PC-3 (cell line): ENCODE data around the gene PCDHGB3.
"Not testable (repeated sequence)": the region's sequence is repeated elsewhere in the genome, so short reads cannot be mapped to it uniquely, and the experiment has no call there.

Experiments used
- EZH2phosphoT487 ChIP-seq: fragments of 300-600 bp; sonication (generic); IDR thresholded peaks from 2 replicates; pipeline ENCODE4 v1.6.1; 2018; ENCODE audit warnings: mild to moderate bottlenecking, antibody characterized with exemption, low read length, borderline replicate concordance
- TF ChIP-seq, protein P1 (sequence below): fragments of 300-600 bp; sonication (generic); conservative IDR thresholded peaks from 2 replicates; pipeline ENCODE4 v1.5.1; 2017; ENCODE audit warnings: antibody characterized with exemption, low read depth, mild to moderate bottlenecking, low read length

DNA sequence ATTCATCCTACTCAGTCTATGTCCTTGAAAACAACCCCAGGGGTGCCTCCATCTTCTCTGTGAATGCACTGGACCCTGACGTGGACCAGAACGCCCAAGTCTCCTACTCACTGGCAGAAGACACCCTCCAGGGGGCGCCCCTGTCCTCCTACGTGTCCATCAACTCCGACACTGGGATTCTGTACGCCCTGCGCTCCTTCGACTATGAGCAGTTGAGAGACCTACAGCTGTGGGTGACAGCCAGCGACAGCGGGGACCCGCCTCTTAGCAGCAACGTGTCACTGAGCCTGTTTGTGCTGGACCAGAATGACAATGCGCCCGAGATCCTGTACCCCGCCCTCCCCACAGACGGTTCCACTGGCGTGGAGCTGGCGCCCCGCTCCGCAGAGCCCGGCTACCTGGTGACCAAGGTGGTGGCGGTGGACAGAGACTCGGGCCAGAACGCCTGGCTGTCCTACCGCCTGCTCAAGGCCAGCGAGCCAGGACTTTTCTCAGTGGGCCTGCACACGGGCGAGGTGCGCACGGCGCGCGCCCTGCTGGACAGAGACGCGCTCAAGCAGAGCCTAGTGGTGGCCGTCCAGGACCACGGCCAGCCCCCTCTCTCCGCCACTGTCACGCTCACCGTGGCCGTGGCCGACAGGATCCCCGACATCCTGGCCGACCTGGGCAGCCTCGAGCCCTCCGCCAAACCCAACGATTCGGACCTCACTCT is 5.6 kb downstream of the PCDHGB3 start:
- TF ChIP-seq, protein P1, sequence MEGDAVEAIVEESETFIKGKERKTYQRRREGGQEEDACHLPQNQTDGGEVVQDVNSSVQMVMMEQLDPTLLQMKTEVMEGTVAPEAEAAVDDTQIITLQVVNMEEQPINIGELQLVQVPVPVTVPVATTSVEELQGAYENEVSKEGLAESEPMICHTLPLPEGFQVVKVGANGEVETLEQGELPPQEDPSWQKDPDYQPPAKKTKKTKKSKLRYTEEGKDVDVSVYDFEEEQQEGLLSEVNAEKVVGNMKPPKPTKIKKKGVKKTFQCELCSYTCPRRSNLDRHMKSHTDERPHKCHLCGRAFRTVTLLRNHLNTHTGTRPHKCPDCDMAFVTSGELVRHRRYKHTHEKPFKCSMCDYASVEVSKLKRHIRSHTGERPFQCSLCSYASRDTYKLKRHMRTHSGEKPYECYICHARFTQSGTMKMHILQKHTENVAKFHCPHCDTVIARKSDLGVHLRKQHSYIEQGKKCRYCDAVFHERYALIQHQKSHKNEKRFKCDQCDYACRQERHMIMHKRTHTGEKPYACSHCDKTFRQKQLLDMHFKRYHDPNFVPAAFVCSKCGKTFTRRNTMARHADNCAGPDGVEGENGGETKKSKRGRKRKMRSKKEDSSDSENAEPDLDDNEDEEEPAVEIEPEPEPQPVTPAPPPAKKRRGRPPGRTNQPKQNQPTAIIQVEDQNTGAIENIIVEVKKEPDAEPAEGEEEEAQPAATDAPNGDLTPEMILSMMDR: not testable (repeated sequence)
- TF ChIP-seq EZH2phosphoT487: not testable (repeated sequence)
